HEK293 (cell line): ENCODE measurements around the gene GPSM1.

Experiments used
- CTCF ChIA-PET: fragments of 350-600 bp; formaldehyde crosslinking; extraction: SDS; loops from one replicate; lab custom pipeline; 2021; ENCODE audit warnings: antibody characterized with exemption; lab: Yijun Ruan, JAX
- POLR2A ChIA-PET: fragments of 300-600 bp; formaldehyde crosslinking; extraction: SDS; loops from one replicate; lab custom pipeline; 2020; ENCODE audit warnings: antibody characterized with exemption, inconsistent platforms; lab: Yijun Ruan, JAX
- H3K27ac ChIP-seq: fragments of 200-500 bp; sonication (Bioruptor generic); 2 replicates; pipeline ENCODE4 v1.5.1; 2014; ENCODE audit warnings: low read depth, low read length, control low read depth, inconsistent platforms; ENCODE audit errors: extremely low read depth
- H3K36me3 ChIP-seq, 2 experiments: fragments of 200-500 bp in 1 of 2; sonication (Bioruptor generic) in 1 of 2; 1 replicate in 1 of 2; 2 replicates in 1 of 2; pipeline ENCODE4 v1.5.1; 2014 to 2017; ENCODE audit warnings: inconsistent platforms in 2 of 2, low read length in 2 of 2; ENCODE audit not compliant: control insufficient read depth in 2 of 2, insufficient read depth in 1 of 2
- H3K4me1 ChIP-seq: fragments of 200-500 bp; sonication (Bioruptor generic); 2 replicates; pipeline ENCODE4 v1.5.1; 2014; ENCODE audit warnings: mild to moderate bottlenecking, low read length, inconsistent platforms; ENCODE audit not compliant: control insufficient read depth, insufficient read depth
- H3K4me3 ChIP-seq: 2 replicates; pipeline ENCODE4 v1.5.1; 2011; ENCODE audit warnings: low read depth, mild to moderate bottlenecking, control low read depth, low read length, moderate library complexity
- H3K9me3 ChIP-seq: fragments of 200-500 bp; sonication (Bioruptor generic); 2 replicates; pipeline ENCODE4 v1.5.1; 2014; ENCODE audit warnings: low read depth, low read length, inconsistent platforms; ENCODE audit not compliant: control insufficient read depth, insufficient read depth
- EGR2 ChIP-seq: fragments of 450-650 bp; formaldehyde crosslinking; IDR thresholded peaks from 2 replicates; pipeline ENCODE4 v1.5.1; 2016; ENCODE audit warnings: low read depth, missing biosample characterization, missing genetic modification characterization
- GLIS1 ChIP-seq: fragments of 450-650 bp; formaldehyde crosslinking; IDR thresholded peaks from 2 replicates; pipeline ENCODE4 v1.5.1; 2016; ENCODE audit warnings: missing biosample characterization, missing genetic modification characterization
- MZF1 ChIP-seq: fragments of 450-650 bp; formaldehyde crosslinking; IDR thresholded peaks from 2 replicates; pipeline ENCODE4 v1.5.1; 2017; ENCODE audit warnings: missing biosample characterization, missing genetic modification characterization, borderline replicate concordance
- TCF7L2 ChIP-seq: IDR thresholded peaks from 2 replicates; pipeline ENCODE4 v1.6.1; 2011; ENCODE audit warnings: low read depth, mild to moderate bottlenecking, inconsistent platforms, low read length, moderate library complexity, borderline replicate concordance
- ZBTB20 ChIP-seq: fragments of 450-650 bp; formaldehyde crosslinking; IDR thresholded peaks from 2 replicates; pipeline ENCODE4 v1.5.1; 2016; ENCODE audit warnings: missing biosample characterization, missing genetic modification characterization
- ZFP37 ChIP-seq: fragments of 450-650 bp; formaldehyde crosslinking; IDR thresholded peaks from 2 replicates; pipeline ENCODE4 v1.5.1; 2016; ENCODE audit warnings: missing biosample characterization, missing genetic modification characterization
- ZFP41 ChIP-seq: fragments of 450-650 bp; formaldehyde crosslinking; IDR thresholded peaks from 2 replicates; pipeline ENCODE4 v1.5.1; 2016; ENCODE audit warnings: missing biosample characterization, missing genetic modification characterization, borderline replicate concordance
- ZNF184 ChIP-seq: fragments of 450-650 bp; IDR thresholded peaks from 2 replicates; pipeline ENCODE4 v1.5.1; 2018; ENCODE audit warnings: missing biosample characterization, mild to moderate bottlenecking, missing genetic modification characterization
- ZNF202 ChIP-seq: fragments of 450-650 bp; formaldehyde crosslinking; IDR thresholded peaks from 2 replicates; pipeline ENCODE4 v1.5.1; 2016; ENCODE audit warnings: missing biosample characterization, missing genetic modification characterization, borderline replicate concordance
- ZNF221 ChIP-seq: fragments of 450-650 bp; formaldehyde crosslinking; IDR thresholded peaks from 2 replicates; pipeline ENCODE4 v1.5.1; 2017; ENCODE audit warnings: missing biosample characterization, missing genetic modification characterization, borderline replicate concordance
- ZNF266 ChIP-seq: fragments of 450-650 bp; formaldehyde crosslinking; IDR thresholded peaks from 2 replicates; pipeline ENCODE4 v1.5.1; 2016; ENCODE audit warnings: missing biosample characterization, missing genetic modification characterization, low read depth
- ZNF274 ChIP-seq, 2 experiments: fragments of 200-500 bp in 1 of 2; fragments of 450-650 bp in 1 of 2; sonication (Bioruptor generic) in 1 of 2; formaldehyde crosslinking in 1 of 2; IDR thresholded peaks; 2 replicates each; pipeline versions ENCODE4 v1.5.1 to v1.6.1; 2014 to 2016; ENCODE audit warnings: borderline replicate concordance in 1 of 2, inconsistent platforms in 1 of 2, low read length in 1 of 2, missing biosample characterization in 1 of 2, missing genetic modification characterization in 1 of 2
- ZNF335 ChIP-seq: fragments of 450-650 bp; formaldehyde crosslinking; conservative IDR thresholded peaks from 2 replicates; pipeline ENCODE4 v1.5.1; 2016; ENCODE audit warnings: missing biosample characterization, missing genetic modification characterization
- ZNF341 ChIP-seq: fragments of 450-650 bp; formaldehyde crosslinking; IDR thresholded peaks from 2 replicates; pipeline ENCODE4; 2016; ENCODE audit warnings: low read depth, missing biosample characterization, missing genetic modification characterization
- ZNF354C ChIP-seq: fragments of 450-650 bp; formaldehyde crosslinking; IDR thresholded peaks from 2 replicates; pipeline ENCODE4 v1.5.1; 2016; ENCODE audit warnings: missing biosample characterization, missing genetic modification characterization, low read depth, borderline replicate concordance
- ZNF501 ChIP-seq: fragments of 450-650 bp; formaldehyde crosslinking; IDR thresholded peaks from 2 replicates; pipeline ENCODE4 v1.5.1; 2016; ENCODE audit warnings: missing biosample characterization, missing genetic modification characterization
- ZNF514 ChIP-seq: fragments of 450-650 bp; formaldehyde crosslinking; IDR thresholded peaks from 2 replicates; pipeline ENCODE4 v1.5.1; 2016; ENCODE audit warnings: missing biosample characterization, missing genetic modification characterization
- ZNF677 ChIP-seq: fragments of 450-650 bp; IDR thresholded peaks from 2 replicates; pipeline ENCODE4 v1.5.0; 2018; ENCODE audit warnings: missing biosample characterization, mild to moderate bottlenecking, missing genetic modification characterization, moderate library complexity
- ZNF776 ChIP-seq: fragments of 450-650 bp; formaldehyde crosslinking; IDR thresholded peaks from 2 replicates; pipeline ENCODE4 v1.5.0; 2017; ENCODE audit warnings: missing biosample characterization, missing genetic modification characterization, borderline replicate concordance
- ZNF791 ChIP-seq: fragments of 450-650 bp; formaldehyde crosslinking; IDR thresholded peaks from 2 replicates; pipeline ENCODE4 v1.5.1; 2016; ENCODE audit warnings: missing biosample characterization, missing genetic modification characterization
- ZNF837 ChIP-seq: fragments of 450-650 bp; formaldehyde crosslinking; IDR thresholded peaks from 2 replicates; pipeline ENCODE4 v1.5.1; 2016; ENCODE audit warnings: missing biosample characterization, missing genetic modification characterization
- TF ChIP-seq, protein P1 (sequence below): fragments of 450-650 bp; formaldehyde crosslinking; IDR thresholded peaks from 2 replicates; pipeline ENCODE4 v1.5.1; 2016; ENCODE audit warnings: missing biosample characterization, missing genetic modification characterization, low read depth
- TF ChIP-seq, protein P2 (sequence below): fragments of 450-650 bp; IDR thresholded peaks from 2 replicates; pipeline ENCODE4 v1.5.1; 2018; ENCODE audit warnings: missing biosample characterization, mild to moderate bottlenecking, missing genetic modification characterization
- TF ChIP-seq, protein P3 (sequence below): fragments of 450-650 bp; formaldehyde crosslinking; IDR thresholded peaks from 2 replicates; pipeline ENCODE4 v1.5.1; 2016; ENCODE audit warnings: missing biosample characterization, missing genetic modification characterization

The GPSM1 gene

GRCh38 chr9:136342181-136343120, 15.1 kb downstream of the GPSM1 start (continued):
- TF ChIP-seq ZNF335 (tag by site-specific recombination) (no peak), ZNF354C (tag by site-specific recombination) (no peak), ZNF221 (tag by site-specific recombination) (no peak), ZFP37 (tag by site-specific recombination) (no peak), ZNF837 (tag by site-specific recombination) (no peak), ZNF776 (tag by site-specific recombination) (no peak)
- TF ChIP-seq, protein P1, sequence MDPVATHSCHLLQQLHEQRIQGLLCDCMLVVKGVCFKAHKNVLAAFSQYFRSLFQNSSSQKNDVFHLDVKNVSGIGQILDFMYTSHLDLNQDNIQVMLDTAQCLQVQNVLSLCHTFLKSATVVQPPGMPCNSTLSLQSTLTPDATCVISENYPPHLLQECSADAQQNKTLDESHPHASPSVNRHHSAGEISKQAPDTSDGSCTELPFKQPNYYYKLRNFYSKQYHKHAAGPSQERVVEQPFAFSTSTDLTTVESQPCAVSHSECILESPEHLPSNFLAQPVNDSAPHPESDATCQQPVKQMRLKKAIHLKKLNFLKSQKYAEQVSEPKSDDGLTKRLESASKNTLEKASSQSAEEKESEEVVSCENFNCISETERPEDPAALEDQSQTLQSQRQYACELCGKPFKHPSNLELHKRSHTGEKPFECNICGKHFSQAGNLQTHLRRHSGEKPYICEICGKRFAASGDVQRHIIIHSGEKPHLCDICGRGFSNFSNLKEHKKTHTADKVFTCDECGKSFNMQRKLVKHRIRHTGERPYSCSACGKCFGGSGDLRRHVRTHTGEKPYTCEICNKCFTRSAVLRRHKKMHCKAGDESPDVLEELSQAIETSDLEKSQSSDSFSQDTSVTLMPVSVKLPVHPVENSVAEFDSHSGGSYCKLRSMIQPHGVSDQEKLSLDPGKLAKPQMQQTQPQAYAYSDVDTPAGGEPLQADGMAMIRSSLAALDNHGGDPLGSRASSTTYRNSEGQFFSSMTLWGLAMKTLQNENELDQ (tag by site-specific recombination), result no peak
- TF ChIP-seq, all 188 proteins: peak for 20

DNA sequence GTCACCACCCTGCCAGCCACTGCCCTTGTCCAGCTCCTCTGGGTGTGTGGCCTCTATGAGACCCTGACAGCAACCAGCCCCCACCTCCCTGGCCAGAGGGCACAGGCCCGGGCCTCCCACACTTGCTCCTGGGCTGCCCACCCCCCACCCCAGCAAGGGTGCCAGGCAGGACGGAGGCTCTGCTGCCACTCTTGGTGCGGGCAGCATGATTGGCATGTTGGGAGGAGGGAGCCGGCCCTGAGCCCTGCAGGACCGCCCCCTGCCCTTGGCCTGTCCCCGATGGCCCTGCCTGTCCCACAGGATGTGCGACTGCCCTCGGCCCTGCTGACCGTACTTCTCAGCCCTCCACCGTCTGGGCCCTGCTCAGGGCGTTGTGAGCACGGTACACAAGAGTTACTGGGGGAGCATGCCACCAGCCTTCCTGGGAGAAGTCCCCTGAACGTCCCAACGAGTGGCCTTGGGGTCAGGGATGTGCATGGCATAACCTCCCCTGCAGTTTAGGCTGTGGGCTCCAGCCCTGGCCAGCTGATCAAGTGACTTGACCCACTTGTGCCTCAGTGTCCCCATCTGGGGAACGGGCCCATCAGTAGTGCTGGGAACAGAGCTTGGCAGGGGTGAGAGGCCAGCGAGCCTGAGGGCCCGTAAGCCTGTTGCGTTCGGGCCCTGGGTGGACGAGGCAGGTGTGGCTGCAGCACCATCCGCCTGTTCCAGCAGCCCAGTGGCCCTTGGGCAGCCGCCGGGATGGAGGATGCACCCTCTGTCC, 16.0 kb downstream of the GPSM1 start:
- POLR2A ChIA-PET, result interaction anchor here (0.6 to 6.3 kb wide), 3 partner anchors 19 to 83 kb away, joined by 3 to 45 read pairs (median 3); partner anchors contain the start of genes DNLZ, ENTR1 and PMPCA
- H3K4me3 ChIP-seq, result no peak overlapping the region
- CTCF ChIA-PET, result interaction anchor here (1.0 to 1.5 kb wide), 2 partner anchors 19 to 21 kb away, joined by 3 read pairs; partner anchors contain the start of gene DNLZ
- H3K4me1 ChIP-seq, result no peaks in the 10 kb centered on the region
- TF ChIP-seq, protein P2, sequence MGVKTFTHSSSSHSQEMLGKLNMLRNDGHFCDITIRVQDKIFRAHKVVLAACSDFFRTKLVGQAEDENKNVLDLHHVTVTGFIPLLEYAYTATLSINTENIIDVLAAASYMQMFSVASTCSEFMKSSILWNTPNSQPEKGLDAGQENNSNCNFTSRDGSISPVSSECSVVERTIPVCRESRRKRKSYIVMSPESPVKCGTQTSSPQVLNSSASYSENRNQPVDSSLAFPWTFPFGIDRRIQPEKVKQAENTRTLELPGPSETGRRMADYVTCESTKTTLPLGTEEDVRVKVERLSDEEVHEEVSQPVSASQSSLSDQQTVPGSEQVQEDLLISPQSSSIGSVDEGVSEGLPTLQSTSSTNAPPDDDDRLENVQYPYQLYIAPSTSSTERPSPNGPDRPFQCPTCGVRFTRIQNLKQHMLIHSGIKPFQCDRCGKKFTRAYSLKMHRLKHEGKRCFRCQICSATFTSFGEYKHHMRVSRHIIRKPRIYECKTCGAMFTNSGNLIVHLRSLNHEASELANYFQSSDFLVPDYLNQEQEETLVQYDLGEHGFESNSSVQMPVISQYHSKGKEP (tag by site-specific recombination), result no peak
- TF ChIP-seq GLIS1 (no peak), ZNF202 (tag by site-specific recombination) (no peak), ZNF514 (no peak), ZNF791 (tag by site-specific recombination) (no peak), ZNF677 (tag by site-specific recombination) (no peak), ZNF184 (no peak), ZNF266 (tag by site-specific recombination) (no peak), ZNF274 (IDR thresholded peaks at IDR 0.05; ENCODE audit: low read length) (no peak), ZNF274 (tag by site-specific recombination; IDR thresholded peaks at IDR 0.05; ENCODE audit: borderline replicate concordance) (no peak), ZFP41 (tag by site-specific recombination) (no peak), ZNF341 (tag by site-specific recombination) (no peak), MZF1 (no peak), ZNF501 (tag by site-specific recombination) (no peak), EGR2 (tag by site-specific recombination) (no peak; the same call in 1 of the 2 replicates), ZBTB20 (no peak), TCF7L2 (no peak)
- TF ChIP-seq, protein P3, sequence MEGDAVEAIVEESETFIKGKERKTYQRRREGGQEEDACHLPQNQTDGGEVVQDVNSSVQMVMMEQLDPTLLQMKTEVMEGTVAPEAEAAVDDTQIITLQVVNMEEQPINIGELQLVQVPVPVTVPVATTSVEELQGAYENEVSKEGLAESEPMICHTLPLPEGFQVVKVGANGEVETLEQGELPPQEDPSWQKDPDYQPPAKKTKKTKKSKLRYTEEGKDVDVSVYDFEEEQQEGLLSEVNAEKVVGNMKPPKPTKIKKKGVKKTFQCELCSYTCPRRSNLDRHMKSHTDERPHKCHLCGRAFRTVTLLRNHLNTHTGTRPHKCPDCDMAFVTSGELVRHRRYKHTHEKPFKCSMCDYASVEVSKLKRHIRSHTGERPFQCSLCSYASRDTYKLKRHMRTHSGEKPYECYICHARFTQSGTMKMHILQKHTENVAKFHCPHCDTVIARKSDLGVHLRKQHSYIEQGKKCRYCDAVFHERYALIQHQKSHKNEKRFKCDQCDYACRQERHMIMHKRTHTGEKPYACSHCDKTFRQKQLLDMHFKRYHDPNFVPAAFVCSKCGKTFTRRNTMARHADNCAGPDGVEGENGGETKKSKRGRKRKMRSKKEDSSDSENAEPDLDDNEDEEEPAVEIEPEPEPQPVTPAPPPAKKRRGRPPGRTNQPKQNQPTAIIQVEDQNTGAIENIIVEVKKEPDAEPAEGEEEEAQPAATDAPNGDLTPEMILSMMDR, result no peak
- H3K36me3 ChIP-seq, result peaks cover 0 to 34% of the 10 kb centered on the region in 2 experiments; a peak in 1 of 3 replicates
- H3K9me3 ChIP-seq, result no peaks in the 10 kb centered on the region
- H3K27ac ChIP-seq, result no peak overlapping the region
